Activated naive CD4-positive, alpha-beta T cell treated with anti-CD3 and anti-CD28 coated beads, Interleukin-2, amount 50 U/mL, for 24 hours (primary cell): Measurements from ENCODE around the gene OSBPL6.
"Not testable (repeated sequence)": the region's sequence is repeated elsewhere in the genome, so short reads cannot be mapped to it uniquely, and the experiment has no call there.

Source experiments
- H3K27ac Mint-ChIP-seq: one replicate; pipeline ENCODE4 v1.8.0; 2021; ENCODE audit warnings: mild to moderate bottlenecking, mixed read lengths
- H3K27me3 Mint-ChIP-seq: one replicate; pipeline ENCODE4 v1.8.0; 2021; ENCODE audit warnings: mixed read lengths
- H3K36me3 Mint-ChIP-seq: one replicate; pipeline ENCODE4 v1.8.0; 2021; ENCODE audit warnings: mixed read lengths
- H3K4me1 Mint-ChIP-seq: one replicate; pipeline ENCODE4 v1.8.0; 2021; ENCODE audit warnings: mixed read lengths
- H3K4me3 Mint-ChIP-seq: one replicate; pipeline ENCODE4 v1.8.0; 2021; ENCODE audit warnings: mild to moderate bottlenecking, mixed read lengths
- H3K9me3 Mint-ChIP-seq: one replicate; pipeline ENCODE4 v1.8.0; 2021; ENCODE audit warnings: mixed read lengths

OSBPL6 gene

GRCh38 chr2:178394859-178395258 is 200.5 kb downstream of the OSBPL6 start:
- Mint-ChIP-seq H3K4me3 (no peak overlapping the region), H3K9me3 (no peaks in the 10 kb centered on the region), H3K36me3 (no peaks in the 10 kb centered on the region), H3K27ac (no peak overlapping the region), H3K4me1 (no peaks in the 10 kb centered on the region), H3K27me3 (no peaks in the 10 kb centered on the region)

- Mint-ChIP-seq H3K27me3 (no peaks in the 10 kb centered on the region), H3K4me1 (no peaks in the 10 kb centered on the region), H3K4me3 (no peak overlapping the region), H3K9me3 (no peaks in the 10 kb centered on the region), H3K27ac (no peak overlapping the region), H3K36me3 (no peaks in the 10 kb centered on the region)
Measured at GRCh38 chr2:178395295-178395694, 201.0 kb downstream of the OSBPL6 start.

- H3K27ac Mint-ChIP-seq = no peak overlapping the region
- H3K36me3 Mint-ChIP-seq = no peaks in the 10 kb centered on the region
- no peak overlapping the region for H3K4me3 Mint-ChIP-seq
- H3K4me1 Mint-ChIP-seq = no peaks in the 10 kb centered on the region
- no peaks in the 10 kb centered on the region for H3K27me3 Mint-ChIP-seq
- no peaks in the 10 kb centered on the region for H3K9me3 Mint-ChIP-seq
Measured at GRCh38 chr2:178395941-178396570, 201.7 kb downstream of the OSBPL6 start.

- no peaks in the 10 kb centered on the region for H3K9me3 Mint-ChIP-seq
- no peaks in the 10 kb centered on the region for H3K4me1 Mint-ChIP-seq
- H3K27ac Mint-ChIP-seq = no peak overlapping the region
- H3K36me3 Mint-ChIP-seq = no peaks in the 10 kb centered on the region
- no peak overlapping the region for H3K4me3 Mint-ChIP-seq
- H3K27me3 Mint-ChIP-seq = peaks cover 2% of the 10 kb centered on the region
Measured at GRCh38 chr2:178397002-178397605, 202.8 kb downstream of the OSBPL6 start.

- no peak overlapping the region for H3K4me3 Mint-ChIP-seq
- H3K9me3 Mint-ChIP-seq = no peaks in the 10 kb centered on the region
- H3K27me3 Mint-ChIP-seq = peaks cover 3% of the 10 kb centered on the region
- no peaks in the 10 kb centered on the region for H3K4me1 Mint-ChIP-seq
- no peaks in the 10 kb centered on the region for H3K36me3 Mint-ChIP-seq
- no peak overlapping the region for H3K27ac Mint-ChIP-seq
Measured at GRCh38 chr2:178401994-178402437, 207.7 kb downstream of the OSBPL6 start.

GRCh38 chr2:178403671-178404306 is 209.5 kb downstream of the OSBPL6 start:
- peaks cover 3% of the 10 kb centered on the region for H3K27me3 Mint-ChIP-seq
- H3K4me3 Mint-ChIP-seq = no peak overlapping the region
- no peak overlapping the region for H3K27ac Mint-ChIP-seq
- H3K9me3 Mint-ChIP-seq = no peaks in the 10 kb centered on the region
- no peaks in the 10 kb centered on the region for H3K4me1 Mint-ChIP-seq
- H3K36me3 Mint-ChIP-seq = no peaks in the 10 kb centered on the region

- Mint-ChIP-seq H3K27ac (no peak overlapping the region), H3K4me1 (no peaks in the 10 kb centered on the region), H3K9me3 (no peaks in the 10 kb centered on the region), H3K27me3 (peaks cover 3% of the 10 kb centered on the region), H3K4me3 (no peak overlapping the region), H3K36me3 (no peaks in the 10 kb centered on the region)
Measured at GRCh38 chr2:178404368-178404767, 210.1 kb downstream of the OSBPL6 start.

- Mint-ChIP-seq H3K27me3 (peaks cover 2% of the 10 kb centered on the region), H3K9me3 (no peaks in the 10 kb centered on the region), H3K27ac (no peak overlapping the region), H3K4me3 (no peak overlapping the region), H3K36me3 (no peaks in the 10 kb centered on the region), H3K4me1 (peaks cover 8% of the 10 kb centered on the region)
Measured at GRCh38 chr2:178409261-178409660, 214.9 kb downstream of the OSBPL6 start.

- peaks cover 2% of the 10 kb centered on the region for H3K27me3 Mint-ChIP-seq
- no peak overlapping the region for H3K27ac Mint-ChIP-seq
- peaks cover 18% of the 10 kb centered on the region for H3K4me1 Mint-ChIP-seq
- no peaks in the 10 kb centered on the region for H3K36me3 Mint-ChIP-seq
- no peaks in the 10 kb centered on the region for H3K9me3 Mint-ChIP-seq
- H3K4me3 Mint-ChIP-seq = peak overlapping the region; percentile 16
Measured at GRCh38 chr2:178412047-178412446, 217.7 kb downstream of the OSBPL6 start.

GRCh38 chr2:178412453-178412852 is 218.1 kb downstream of the OSBPL6 start:
- peaks cover 18% of the 10 kb centered on the region for H3K4me1 Mint-ChIP-seq
- H3K36me3 Mint-ChIP-seq, H3K27me3 Mint-ChIP-seq, H3K27ac Mint-ChIP-seq, H3K9me3 Mint-ChIP-seq, H3K4me3 Mint-ChIP-seq: not testable (repeated sequence)

- H3K4me3 Mint-ChIP-seq = peak overlapping the region; percentile 91
- no peaks in the 10 kb centered on the region for H3K9me3 Mint-ChIP-seq
- H3K27ac Mint-ChIP-seq = peak overlapping the region; percentile 97
- H3K27me3 Mint-ChIP-seq = peaks cover 2% of the 10 kb centered on the region
- H3K36me3 Mint-ChIP-seq = no peaks in the 10 kb centered on the region
- peaks cover 18% of the 10 kb centered on the region for H3K4me1 Mint-ChIP-seq
Measured at GRCh38 chr2:178413472-178414265, 219.4 kb downstream of the OSBPL6 start.

GRCh38 chr2:178414266-178415247 is 220.2 kb downstream of the OSBPL6 start:
- peak overlapping the region; percentile 91 for H3K4me3 Mint-ChIP-seq
- H3K27ac Mint-ChIP-seq = peak overlapping the region; percentile 97
- H3K36me3 Mint-ChIP-seq = no peaks in the 10 kb centered on the region
- H3K27me3 Mint-ChIP-seq = peaks cover 2% of the 10 kb centered on the region
- peaks cover 18% of the 10 kb centered on the region for H3K4me1 Mint-ChIP-seq
- H3K9me3 Mint-ChIP-seq = no peaks in the 10 kb centered on the region

GRCh38 chr2:178415979-178416378 is 221.7 kb downstream of the OSBPL6 start:
- Mint-ChIP-seq H3K9me3 (no peaks in the 10 kb centered on the region), H3K27me3 (no peaks in the 10 kb centered on the region), H3K27ac (no peak overlapping the region), H3K36me3 (no peaks in the 10 kb centered on the region), H3K4me1 (peaks cover 18% of the 10 kb centered on the region), H3K4me3 (no peak overlapping the region)

GRCh38 chr2:178417916-178418315 is 223.6 kb downstream of the OSBPL6 start:
- Mint-ChIP-seq H3K27ac (no peak overlapping the region), H3K4me1 (peaks cover 18% of the 10 kb centered on the region), H3K9me3 (no peaks in the 10 kb centered on the region), H3K4me3 (no peak overlapping the region), H3K36me3 (no peaks in the 10 kb centered on the region), H3K27me3 (no peaks in the 10 kb centered on the region)

GRCh38 chr2:178418426-178418825 is 224.1 kb downstream of the OSBPL6 start:
- Mint-ChIP-seq H3K27me3 (no peaks in the 10 kb centered on the region), H3K4me1 (peaks cover 14% of the 10 kb centered on the region), H3K9me3 (no peaks in the 10 kb centered on the region), H3K36me3 (no peaks in the 10 kb centered on the region), H3K4me3 (no peak overlapping the region), H3K27ac (no peak overlapping the region)
